Measurements from ENCODE around the gene NKX2-8. TPM values are rescaled to one million over a fixed set of nuclear protein-coding genes. Genes with fewer than 3 reads are reported as not detected.
A peak's percentile ranks its signal among the peaks of the same experiment; 100 is the strongest.

NKX2-8 gene
- total RNA-seq, 1 experiment from 2014 or later, result not detected

DNA sequence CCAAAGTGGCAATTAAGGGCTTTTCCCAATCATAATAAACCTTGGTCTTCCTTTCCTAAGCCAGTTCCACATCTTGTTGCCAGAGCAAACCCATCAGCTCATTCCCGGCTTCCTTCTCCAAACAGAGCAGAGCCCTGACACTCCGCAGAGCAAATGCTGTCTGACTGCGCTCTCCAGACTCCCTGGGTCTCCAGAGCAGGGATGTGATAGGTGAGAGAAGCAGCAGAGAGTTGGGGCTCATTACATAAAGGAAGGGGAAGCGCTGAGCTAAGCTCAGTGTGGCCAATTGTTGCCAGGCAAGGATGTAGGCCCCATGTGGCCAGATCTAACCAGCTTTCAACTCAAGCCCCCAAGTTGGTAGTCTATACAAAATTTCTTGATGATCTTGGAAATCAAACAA, 43.0 kb upstream of the NKX2-8 start:
- CTCF ChIA-PET, result no interaction called here
- TF ChIP-seq EZH2 (IDR thresholded peaks at IDR 0.05; ENCODE audit: low read length, unreplicated experiment), result no peak
- no peaks in the 10 kb centered on the region for H3K27me3 ChIP-seq (ENCODE audit: low read length)
- no peaks in the 10 kb centered on the region for H3F3A ChIP-seq (ENCODE audit: low read length, unreplicated experiment)
- H3K4me1 ChIP-seq (ENCODE audit: insufficient read depth, low read length), result no peaks in the 10 kb centered on the region
- H3K9me2 ChIP-seq (replicated peaks; ENCODE audit: low read length), result no peaks in the 10 kb centered on the region
- no peak overlapping the region for H3K4me2 ChIP-seq (ENCODE audit: low read length)
- H3K9ac ChIP-seq (ENCODE audit: low read length), result no peak overlapping the region
- ATAC-seq (no peak), DNase-seq (no peak)
- intact Hi-C loops (cut with micrococcal nuclease), result no loop called here
- H4K20me1 ChIP-seq (ENCODE audit: low read length), result no peaks in the 10 kb centered on the region
- BruUV-seq (replicated peaks), result no TSS peak
- POLR2A ChIA-PET (ENCODE audit: unreplicated experiment), result no interaction called here
- H3K79me2 ChIP-seq (ENCODE audit: low read length), result no peaks in the 10 kb centered on the region
- no peak overlapping the region for H3K4me3 ChIP-seq (ENCODE audit: low read length)
- H3K36me3 ChIP-seq (ENCODE audit: low read depth, low read length), result no peaks in the 10 kb centered on the region
- no peak overlapping the region for H2AFZ ChIP-seq (ENCODE audit: low read length)
- H3K9me3 ChIP-seq (ENCODE audit: low read length), result no peaks in the 10 kb centered on the region
- no peak overlapping the region for H3K27ac ChIP-seq (ENCODE audit: low read length)

DNA sequence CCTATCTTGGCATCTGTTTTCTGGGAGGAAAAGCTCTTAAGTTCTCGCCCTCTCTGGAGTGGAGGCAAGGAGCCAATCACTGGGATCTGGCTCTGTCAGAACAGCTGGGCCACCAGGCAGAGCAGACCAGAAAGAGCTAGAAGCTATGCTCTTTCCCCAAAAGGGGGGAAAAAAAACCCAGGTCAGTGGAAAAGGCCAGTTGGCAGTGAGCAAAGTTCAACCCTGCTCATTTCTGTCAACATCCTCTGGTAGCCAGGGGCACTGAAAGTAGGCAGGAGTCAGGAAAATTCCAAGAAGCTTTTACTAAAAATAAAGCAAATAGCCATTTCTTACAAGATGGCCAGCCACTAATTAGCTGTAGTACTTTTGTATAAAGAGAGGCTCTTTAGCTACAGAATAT, 42.6 kb upstream of the NKX2-8 start:
- POLR2A ChIA-PET (ENCODE audit: unreplicated experiment), result no interaction called here
- Histone ChIP-seq H3K9ac (ENCODE audit: low read length) (no peak overlapping the region), H3K27ac (ENCODE audit: low read length) (no peak overlapping the region), H3K27me3 (ENCODE audit: low read length) (no peaks in the 10 kb centered on the region), H4K20me1 (ENCODE audit: low read length) (no peaks in the 10 kb centered on the region), H3F3A (ENCODE audit: low read length, unreplicated experiment) (no peaks in the 10 kb centered on the region), H3K9me3 (ENCODE audit: low read length) (no peaks in the 10 kb centered on the region), H3K4me1 (ENCODE audit: insufficient read depth, low read length) (peaks cover 4% of the 10 kb centered on the region), H2AFZ (ENCODE audit: low read length) (no peak overlapping the region), H3K4me3 (ENCODE audit: low read length) (no peak overlapping the region), H3K36me3 (ENCODE audit: low read depth, low read length) (no peaks in the 10 kb centered on the region), H3K79me2 (ENCODE audit: low read length) (no peaks in the 10 kb centered on the region), H3K4me2 (ENCODE audit: low read length) (no peak overlapping the region), H3K9me2 (replicated peaks; ENCODE audit: low read length) (no peaks in the 10 kb centered on the region)
- TF ChIP-seq EZH2phosphoT487 (IDR thresholded peaks at IDR 0.05; ENCODE audit: borderline replicate concordance, low read length) (no peak), EZH2 (IDR thresholded peaks at IDR 0.05; ENCODE audit: low read length, unreplicated experiment) (no peak)
- TF ChIP-seq, protein P1, sequence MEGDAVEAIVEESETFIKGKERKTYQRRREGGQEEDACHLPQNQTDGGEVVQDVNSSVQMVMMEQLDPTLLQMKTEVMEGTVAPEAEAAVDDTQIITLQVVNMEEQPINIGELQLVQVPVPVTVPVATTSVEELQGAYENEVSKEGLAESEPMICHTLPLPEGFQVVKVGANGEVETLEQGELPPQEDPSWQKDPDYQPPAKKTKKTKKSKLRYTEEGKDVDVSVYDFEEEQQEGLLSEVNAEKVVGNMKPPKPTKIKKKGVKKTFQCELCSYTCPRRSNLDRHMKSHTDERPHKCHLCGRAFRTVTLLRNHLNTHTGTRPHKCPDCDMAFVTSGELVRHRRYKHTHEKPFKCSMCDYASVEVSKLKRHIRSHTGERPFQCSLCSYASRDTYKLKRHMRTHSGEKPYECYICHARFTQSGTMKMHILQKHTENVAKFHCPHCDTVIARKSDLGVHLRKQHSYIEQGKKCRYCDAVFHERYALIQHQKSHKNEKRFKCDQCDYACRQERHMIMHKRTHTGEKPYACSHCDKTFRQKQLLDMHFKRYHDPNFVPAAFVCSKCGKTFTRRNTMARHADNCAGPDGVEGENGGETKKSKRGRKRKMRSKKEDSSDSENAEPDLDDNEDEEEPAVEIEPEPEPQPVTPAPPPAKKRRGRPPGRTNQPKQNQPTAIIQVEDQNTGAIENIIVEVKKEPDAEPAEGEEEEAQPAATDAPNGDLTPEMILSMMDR (conservative IDR thresholded peaks at IDR 0.05; ENCODE audit: low read depth, low read length), result no peak
- DNase-seq (no peak), ATAC-seq (no peak)
- CTCF ChIA-PET, result no interaction called here
- intact Hi-C loops (cut with micrococcal nuclease), result no loop called here
- BruUV-seq (replicated peaks), result no TSS peak

DNA sequence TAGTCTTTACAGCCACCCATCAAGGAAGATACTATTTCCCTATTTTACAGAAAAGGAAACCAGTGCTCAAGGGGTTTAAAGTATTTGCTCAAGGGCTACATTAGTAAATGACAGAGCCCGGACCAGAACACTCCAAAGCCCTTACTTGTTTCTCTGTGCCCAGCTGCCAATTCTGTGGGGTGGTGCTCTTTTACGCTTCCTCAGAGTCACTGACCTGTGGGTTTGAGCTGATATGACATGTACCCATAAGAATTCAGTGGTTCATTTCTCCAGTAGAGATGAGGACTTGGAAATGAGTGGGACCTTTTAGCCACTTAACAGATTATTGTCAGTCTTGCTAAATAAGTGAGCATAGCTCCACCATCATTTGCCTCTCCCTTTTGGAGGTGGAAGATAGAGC, 37.4 kb upstream of the NKX2-8 start:
- no TSS peak for BruUV-seq (replicated peaks)
- Histone ChIP-seq H4K20me1 (ENCODE audit: low read length) (no peaks in the 10 kb centered on the region), H2AFZ (ENCODE audit: low read length) (no peak overlapping the region), H3K27ac (ENCODE audit: low read length) (peak overlapping the region; percentile 51), H3K79me2 (ENCODE audit: low read length) (no peaks in the 10 kb centered on the region), H3F3A (ENCODE audit: low read length, unreplicated experiment) (no peaks in the 10 kb centered on the region), H3K4me1 (ENCODE audit: insufficient read depth, low read length) (peaks cover 21% of the 10 kb centered on the region), H3K36me3 (ENCODE audit: low read depth, low read length) (no peaks in the 10 kb centered on the region), H3K27me3 (ENCODE audit: low read length) (no peaks in the 10 kb centered on the region), H3K4me2 (ENCODE audit: low read length) (peak overlapping the region; percentile 44), H3K4me3 (ENCODE audit: low read length) (no peak overlapping the region), H3K9me3 (ENCODE audit: low read length) (no peaks in the 10 kb centered on the region), H3K9ac (ENCODE audit: low read length) (no peak overlapping the region), H3K9me2 (replicated peaks; ENCODE audit: low read length) (no peaks in the 10 kb centered on the region)
- peak; percentile 74 for DNase-seq
- no peak for TF ChIP-seq EZH2 (IDR thresholded peaks at IDR 0.05; ENCODE audit: low read length, unreplicated experiment)
- TF ChIP-seq EZH2phosphoT487 (IDR thresholded peaks at IDR 0.05; ENCODE audit: borderline replicate concordance, low read length), result no peak
- TF ChIP-seq, protein P1 (conservative IDR thresholded peaks at IDR 0.05; ENCODE audit: low read depth, low read length), result no peak
- POLR2A ChIA-PET (ENCODE audit: unreplicated experiment), result interaction anchor here (0.6 kb wide), 1 partner anchor 221 kb away, joined by 3 read pairs; no protein-coding TSS in a partner anchor
- peak; percentile 86 for ATAC-seq
- intact Hi-C loops (cut with micrococcal nuclease), result no loop called here
- CTCF ChIA-PET, result interaction anchor here (0.6 to 0.8 kb wide), 3 partner anchors 19 to 611 kb away, joined by 3 to 4 read pairs (median 3); no protein-coding TSS in a partner anchor

Measured in PC-3 (cell line).